GM19455 (cell line): Measurements from ENCODE around the gene GPC2.
"Not testable (repeated sequence)": the region's sequence is repeated elsewhere in the genome, so short reads cannot be mapped to it uniquely, and the experiment has no call there.

Experiments
- ATAC-seq: cut with Tn5 transposase; IDR thresholded peaks from one replicate; pipeline ENCODE4 v1.9.1; 2021; ENCODE audit not compliant: unreplicated experiment

The GPC2 gene

GRCh38 chr7:100208911-100209408, 31.8 kb upstream of the GPC2 start:
- peak; percentile 62 for ATAC-seq

- ATAC-seq: no peak
Observed at GRCh38 chr7:100204454-100204853, 27.3 kb upstream of the GPC2 start.

GRCh38 chr7:100200693-100201092, 23.5 kb upstream of the GPC2 start:
- no peak for ATAC-seq

- ATAC-seq: no peak
Observed at GRCh38 chr7:100198266-100198665, 21.1 kb upstream of the GPC2 start.

- ATAC-seq: not testable (repeated sequence)
Observed at GRCh38 chr7:100195901-100196322, 18.7 kb upstream of the GPC2 start.

GRCh38 chr7:100195222-100195621, 18.0 kb upstream of the GPC2 start:
- ATAC-seq: no peak

- ATAC-seq: no peak
Observed at GRCh38 chr7:100192969-100193368, 15.8 kb upstream of the GPC2 start.

GRCh38 chr7:100192281-100192862, 15.2 kb upstream of the GPC2 start:
- not testable (repeated sequence) for ATAC-seq

- ATAC-seq: no peak
Observed at GRCh38 chr7:100191775-100192174, 14.6 kb upstream of the GPC2 start.

- no peak for ATAC-seq
Observed at GRCh38 chr7:100190048-100190711, 13.0 kb upstream of the GPC2 start.

GRCh38 chr7:100189061-100189460, 11.9 kb upstream of the GPC2 start:
- no peak for ATAC-seq

- no peak for ATAC-seq
Observed at GRCh38 chr7:100185726-100186125, 8.5 kb upstream of the GPC2 start.

GRCh38 chr7:100183090-100183489, 5.9 kb upstream of the GPC2 start:
- not testable (repeated sequence) for ATAC-seq

- not testable (repeated sequence) for ATAC-seq
Observed at GRCh38 chr7:100182616-100183015, 5.4 kb upstream of the GPC2 start.

GRCh38 chr7:100180084-100180483, 2.9 kb upstream of the GPC2 start:
- ATAC-seq: not testable (repeated sequence)

GRCh38 chr7:100176096-100177044, 811 bp downstream of the GPC2 start:
- ATAC-seq: no peak

- no peak for ATAC-seq
Observed at GRCh38 chr7:100175296-100175935, 1.8 kb downstream of the GPC2 start.

- ATAC-seq: no peak
Observed at GRCh38 chr7:100174582-100174981, 2.6 kb downstream of the GPC2 start.

- ATAC-seq: no peak
Observed at GRCh38 chr7:100173806-100174495, 3.2 kb downstream of the GPC2 start.

- ATAC-seq: no peak
Observed at GRCh38 chr7:100171840-100172239, 5.3 kb downstream of the GPC2 start.
